Adipocyte (in vitro differentiated cells): ENCODE results near the gene PARD3.
A peak's percentile ranks its signal among the peaks of the same experiment; 100 is the strongest.

Experiments
- DNase-seq: peaks from one replicate; pipeline ENCODE4 v3.0.0-alpha.2; 2015; ENCODE audit warnings: low read depth
- H3K27me3 ChIP-seq: replicated peaks from 2 replicates; pipeline ENCODE4 v1.7.0; 2013; ENCODE audit warnings: mild to moderate bottlenecking, low read length, moderate library complexity; ENCODE audit not compliant: control insufficient read depth, insufficient read depth
- H3K36me3 ChIP-seq: 2 replicates; pipeline ENCODE4 v1.7.0; 2013; ENCODE audit warnings: low read length, mild to moderate bottlenecking, moderate library complexity; ENCODE audit not compliant: control insufficient read depth, insufficient read depth, severe bottlenecking
- H3K4me1 ChIP-seq: 2 replicates; pipeline ENCODE4 v1.7.0; 2013; ENCODE audit warnings: mild to moderate bottlenecking, low read length, moderate library complexity; ENCODE audit not compliant: control insufficient read depth, insufficient read depth
- H3K4me3 ChIP-seq: 2 replicates; pipeline ENCODE4 v1.7.0; 2013; ENCODE audit warnings: mild to moderate bottlenecking, low read length, moderate library complexity
- H3K9ac ChIP-seq: 2 replicates; pipeline ENCODE4 v1.7.0; 2013; ENCODE audit warnings: mild to moderate bottlenecking, low read length, moderate library complexity
- H3K9me3 ChIP-seq: 2 replicates; pipeline ENCODE4 v1.7.0; 2013; ENCODE audit warnings: mild to moderate bottlenecking, low read length, moderate library complexity; ENCODE audit not compliant: control insufficient read depth

The PARD3 gene

GRCh38 chr10:34155812-34156211, 659.3 kb downstream of the PARD3 start:
- Histone ChIP-seq H3K36me3 (no peaks in the 10 kb centered on the region), H3K27me3 (no peaks in the 10 kb centered on the region), H3K4me3 (no peak overlapping the region), H3K4me1 (peaks cover 11% of the 10 kb centered on the region), H3K9ac (no peak overlapping the region), H3K9me3 (no peaks in the 10 kb centered on the region)
- DNase-seq: no peak

DNA sequence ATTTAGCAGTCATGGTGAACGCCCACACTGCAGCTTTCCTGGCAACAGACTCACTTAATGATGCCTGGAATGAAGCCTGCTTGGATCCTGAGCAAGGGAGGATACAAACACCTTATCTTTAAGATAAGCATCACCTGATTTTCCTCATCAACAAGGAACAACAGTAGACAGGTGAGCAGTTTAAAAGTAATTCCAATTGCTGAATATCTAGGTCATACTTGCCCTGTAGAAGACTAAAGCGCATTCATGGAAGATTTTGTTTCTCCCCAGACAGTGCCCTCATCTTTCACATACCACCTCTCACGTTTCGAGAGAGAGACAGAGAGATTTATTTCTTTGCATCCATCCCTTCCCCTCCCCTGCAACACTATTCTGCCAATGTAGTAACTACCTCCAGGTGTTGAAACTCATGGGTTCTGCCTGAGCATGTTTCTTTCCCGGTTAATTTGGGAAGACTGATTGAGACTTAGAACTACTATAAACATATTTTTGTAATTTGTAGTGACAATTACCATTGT, 660.7 kb downstream of the PARD3 start:
- no peak for DNase-seq

GRCh38 chr10:34153663-34154382, 661.3 kb downstream of the PARD3 start:
- Histone ChIP-seq H3K9ac (no peak overlapping the region), H3K27me3 (no peaks in the 10 kb centered on the region)
- no peak for DNase-seq

More for the DNA sequence above, 660.7 kb downstream of the PARD3 start:
- H3K4me3 ChIP-seq: no peak overlapping the region
- H3K9ac ChIP-seq: no peak overlapping the region
- H3K9me3 ChIP-seq: no peaks in the 10 kb centered on the region
- H3K36me3 ChIP-seq: no peaks in the 10 kb centered on the region
- H3K27me3 ChIP-seq: no peaks in the 10 kb centered on the region
- H3K4me1 ChIP-seq: peaks cover 11% of the 10 kb centered on the region

DNA sequence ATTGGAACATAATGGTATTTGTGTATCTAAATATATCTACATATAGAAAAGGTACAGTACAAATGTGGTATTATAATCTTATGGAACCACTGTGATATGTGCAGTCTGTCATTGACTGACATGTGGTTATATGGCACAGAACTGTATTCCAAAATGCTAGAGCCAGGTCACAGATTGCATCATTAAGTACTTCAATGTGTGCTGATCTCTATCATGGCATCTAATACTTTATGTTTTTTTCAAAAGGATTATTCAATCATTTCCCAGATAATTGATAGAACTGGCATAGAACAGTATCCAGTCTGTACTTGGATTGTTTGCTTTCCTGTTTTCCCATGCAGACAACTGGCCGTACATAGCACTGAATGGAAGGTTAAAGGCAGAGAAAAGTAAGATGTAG, 662.7 kb downstream of the PARD3 start:
- no peak overlapping the region for H3K9ac ChIP-seq
- H3K4me1 ChIP-seq: peaks cover 8% of the 10 kb centered on the region
- no peaks in the 10 kb centered on the region for H3K9me3 ChIP-seq
- H3K36me3 ChIP-seq: no peaks in the 10 kb centered on the region
- no peak for DNase-seq
- no peaks in the 10 kb centered on the region for H3K27me3 ChIP-seq
- no peak overlapping the region for H3K4me3 ChIP-seq

More at GRCh38 chr10:34153663-34154382, 661.3 kb downstream of the PARD3 start:
- Histone ChIP-seq H3K36me3 (no peaks in the 10 kb centered on the region), H3K9me3 (no peaks in the 10 kb centered on the region), H3K4me1 (peaks cover 11% of the 10 kb centered on the region), H3K4me3 (no peak overlapping the region)

DNA sequence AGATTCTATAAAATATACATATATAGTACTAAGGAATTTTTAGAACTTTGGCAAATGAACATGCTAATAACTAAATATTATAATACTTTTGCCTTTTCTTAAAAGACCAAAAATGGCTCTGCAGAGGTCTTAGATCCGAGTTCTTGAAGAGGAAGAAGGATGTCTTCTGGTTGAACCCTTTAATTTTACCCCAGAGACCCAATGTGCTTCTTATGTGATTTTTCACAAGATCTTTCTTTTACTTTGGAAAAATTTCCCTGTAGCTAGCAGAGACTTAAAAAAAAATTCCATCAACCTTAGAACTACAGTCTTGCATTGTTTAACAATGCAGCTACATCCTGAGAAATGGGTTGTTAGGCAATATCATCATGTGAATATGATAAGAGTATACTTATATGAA, 663.2 kb downstream of the PARD3 start:
- H3K4me3 ChIP-seq: no peak overlapping the region
- no peaks in the 10 kb centered on the region for H3K9me3 ChIP-seq
- H3K27me3 ChIP-seq: no peaks in the 10 kb centered on the region
- H3K36me3 ChIP-seq: no peaks in the 10 kb centered on the region
- peaks cover 3% of the 10 kb centered on the region for H3K4me1 ChIP-seq
- no peak overlapping the region for H3K9ac ChIP-seq
- no peak for DNase-seq

GRCh38 chr10:34151481-34151880, 663.6 kb downstream of the PARD3 start:
- no peaks in the 10 kb centered on the region for H3K36me3 ChIP-seq
- no peak for DNase-seq
- no peak overlapping the region for H3K4me3 ChIP-seq

DNA sequence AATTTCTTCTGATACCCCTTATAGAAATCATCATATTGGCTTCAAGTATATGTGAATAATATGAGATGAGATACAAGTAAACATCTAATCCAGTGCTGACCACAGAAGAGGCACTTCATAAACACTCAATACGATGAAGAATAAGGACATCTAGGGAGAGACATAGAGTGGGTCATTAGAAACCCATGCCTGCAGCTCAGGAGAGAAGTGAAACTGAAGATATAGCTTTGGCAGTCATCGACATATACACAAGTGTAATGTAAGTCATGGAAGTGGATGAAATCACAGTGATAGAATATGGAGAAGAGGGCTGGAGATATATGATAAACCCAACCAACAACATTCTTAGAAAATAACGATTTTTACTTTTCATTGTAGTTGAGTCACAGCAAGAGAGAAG, 665.0 kb downstream of the PARD3 start:
- H3K27me3 ChIP-seq: no peaks in the 10 kb centered on the region
- no peak for DNase-seq

More at GRCh38 chr10:34151481-34151880, 663.6 kb downstream of the PARD3 start:
- H3K27me3 ChIP-seq: no peaks in the 10 kb centered on the region
- H3K4me1 ChIP-seq: no peaks in the 10 kb centered on the region
- no peak overlapping the region for H3K9ac ChIP-seq
- H3K9me3 ChIP-seq: no peaks in the 10 kb centered on the region

DNA sequence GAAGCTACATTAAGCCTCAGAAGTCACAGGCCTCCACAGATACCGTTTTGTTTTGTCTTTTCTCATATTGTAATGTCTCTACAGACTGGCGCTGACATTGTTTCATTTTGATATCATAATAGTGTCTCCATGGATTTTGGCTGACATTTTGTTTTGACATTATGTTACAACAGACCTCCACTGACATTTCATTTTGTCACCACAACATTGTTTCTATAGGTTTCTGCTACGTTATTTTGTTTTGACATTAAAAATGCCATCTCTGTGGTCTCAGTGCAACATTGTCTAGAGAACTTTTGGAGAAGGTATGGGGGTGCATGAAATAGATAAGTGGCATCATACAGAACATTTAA, 666.8 kb downstream of the PARD3 start:
- Histone ChIP-seq H3K4me3 (no peak overlapping the region), H3K27me3 (no peaks in the 10 kb centered on the region), H3K9ac (no peak overlapping the region), H3K36me3 (no peaks in the 10 kb centered on the region), H3K4me1 (peaks cover 3% of the 10 kb centered on the region), H3K9me3 (no peaks in the 10 kb centered on the region)
- no peak for DNase-seq

More for the DNA sequence above, 665.0 kb downstream of the PARD3 start:
- Histone ChIP-seq H3K4me1 (peaks cover 3% of the 10 kb centered on the region), H3K9me3 (no peaks in the 10 kb centered on the region), H3K9ac (no peak overlapping the region), H3K36me3 (no peaks in the 10 kb centered on the region), H3K4me3 (no peak overlapping the region)

DNA sequence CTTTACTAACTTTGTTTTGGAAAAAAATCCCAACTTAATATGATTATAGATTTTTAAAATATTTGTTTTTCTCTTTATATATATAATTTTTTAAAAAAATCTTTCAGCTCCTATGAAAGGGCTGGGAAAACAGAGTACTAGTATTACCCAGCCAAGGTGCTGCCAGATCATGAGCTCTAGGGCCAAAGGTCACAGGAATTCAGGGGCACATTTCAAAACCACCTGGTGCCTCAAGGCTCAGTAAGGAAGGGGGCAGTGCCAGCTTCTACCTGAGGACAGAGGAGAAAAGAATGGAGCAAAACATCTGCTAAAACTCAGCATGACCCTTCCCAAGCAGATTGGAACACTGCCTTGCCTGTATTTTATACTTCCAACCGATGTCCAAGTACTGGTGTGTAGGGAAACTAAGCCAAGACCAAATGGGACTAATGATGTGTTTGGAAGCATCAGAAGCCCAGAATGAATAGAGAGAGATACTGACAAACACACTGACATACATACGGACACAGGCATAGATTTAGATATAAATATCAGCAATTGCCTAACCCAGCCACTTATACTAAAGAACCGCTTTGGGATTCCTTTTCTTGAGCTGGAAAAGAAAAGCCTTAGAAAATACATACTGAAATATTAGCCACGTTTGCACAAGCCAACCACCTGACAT, 667.3 kb downstream of the PARD3 start:
- peaks cover 3% of the 10 kb centered on the region for H3K4me1 ChIP-seq
- H3K36me3 ChIP-seq: no peaks in the 10 kb centered on the region
- H3K9me3 ChIP-seq: no peaks in the 10 kb centered on the region
- H3K9ac ChIP-seq: no peak overlapping the region
- no peaks in the 10 kb centered on the region for H3K27me3 ChIP-seq
- no peak overlapping the region for H3K4me3 ChIP-seq
- DNase-seq: no peak

DNA sequence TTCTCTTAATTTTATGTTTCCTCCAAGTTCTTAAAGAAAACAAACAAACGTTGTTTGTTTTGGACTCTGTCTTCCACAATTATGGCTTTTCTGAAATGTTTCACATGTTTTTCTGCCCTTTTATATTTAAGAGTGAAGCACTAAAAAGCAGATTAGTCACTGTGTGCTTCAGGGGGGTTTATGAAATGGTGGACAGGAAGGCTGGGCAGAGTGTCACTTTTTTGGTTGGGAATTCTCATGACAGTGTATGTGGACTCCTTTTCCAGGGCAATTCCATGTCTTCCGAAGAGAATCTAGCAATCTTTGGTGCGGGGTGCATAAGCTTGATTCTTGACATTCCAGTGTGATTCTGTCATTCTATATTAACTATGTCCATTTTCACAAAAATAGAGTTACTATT, 669.4 kb downstream of the PARD3 start:
- no peaks in the 10 kb centered on the region for H3K9me3 ChIP-seq
- peaks cover 3% of the 10 kb centered on the region for H3K4me1 ChIP-seq
- no peaks in the 10 kb centered on the region for H3K36me3 ChIP-seq
- peak; percentile 64 for DNase-seq
- no peak overlapping the region for H3K4me3 ChIP-seq
- no peak overlapping the region for H3K9ac ChIP-seq
- no peaks in the 10 kb centered on the region for H3K27me3 ChIP-seq

- Histone ChIP-seq H3K9ac (no peak overlapping the region), H3K4me1 (peaks cover 8% of the 10 kb centered on the region), H3K4me3 (no peak overlapping the region), H3K9me3 (no peaks in the 10 kb centered on the region), H3K36me3 (no peaks in the 10 kb centered on the region), H3K27me3 (no peaks in the 10 kb centered on the region)
- DNase-seq: peak; percentile 34
Measured at GRCh38 chr10:34143466-34143865, 671.6 kb downstream of the PARD3 start.
